Smooth muscle cell (in vitro differentiated cells): ENCODE measurements around the gene CD99L2. TPM values are rescaled to one million over a fixed set of nuclear protein-coding genes. Genes with fewer than 3 reads are reported as not detected.

Experiments used
- DNase-seq: peaks from one replicate; lab custom pipeline; 2025; ENCODE audit not compliant: unreplicated experiment; lab: John Stamatoyannopoulos, UW
- H2AFZ ChIP-seq: fragments of 200-600 bp; sonication (generic); 2 replicates; pipeline ENCODE4 v1.6.0; 2016; ENCODE audit warnings: antibody characterized with exemption, low read depth, mild to moderate bottlenecking
- H3F3A ChIP-seq: fragments of 200-600 bp; sonication (generic); 2 replicates; pipeline ENCODE4 v1.6.0; 2017; ENCODE audit warnings: antibody characterized with exemption, low read depth
- H3K27ac ChIP-seq: fragments of 200-600 bp; sonication (generic); 2 replicates; pipeline ENCODE4 v1.5.1; 2016; ENCODE audit warnings: low read depth, mild to moderate bottlenecking
- H3K27me3 ChIP-seq: fragments of 200-600 bp; sonication (generic); 2 replicates; pipeline ENCODE4 v1.6.1; 2016; ENCODE audit warnings: low read depth, mild to moderate bottlenecking
- H3K36me3 ChIP-seq: fragments of 200-600 bp; sonication (generic); 2 replicates; pipeline ENCODE4 v1.5.1; 2016; ENCODE audit warnings: low read depth
- H3K4me1 ChIP-seq: fragments of 200-600 bp; sonication (generic); 2 replicates; pipeline ENCODE4 v1.5.1; 2016; ENCODE audit warnings: low read depth
- H3K4me2 ChIP-seq: fragments of 200-600 bp; sonication (generic); 2 replicates; pipeline ENCODE4 v1.6.0; 2016; ENCODE audit warnings: mild to moderate bottlenecking
- H3K4me3 ChIP-seq: fragments of 200-600 bp; sonication (generic); 2 replicates; pipeline ENCODE4 v1.5.1; 2016; ENCODE audit warnings: mild to moderate bottlenecking
- H3K79me2 ChIP-seq: fragments of 200-600 bp; sonication (generic); 2 replicates; pipeline ENCODE4 v1.6.0; 2016; ENCODE audit warnings: low read depth, mild to moderate bottlenecking
- H3K9ac ChIP-seq: fragments of 200-600 bp; sonication (generic); 2 replicates; pipeline ENCODE4 v1.6.0; 2016; ENCODE audit warnings: low read depth
- H3K9me3 ChIP-seq: fragments of 200-600 bp; sonication (generic); replicated peaks from 2 replicates; pipeline ENCODE4 v1.5.1; 2016; ENCODE audit warnings: low read depth
- H4K20me1 ChIP-seq: fragments of 200-600 bp; sonication (generic); 2 replicates; pipeline ENCODE4 v1.6.0; 2016; ENCODE audit warnings: low read depth
- CTCF ChIP-seq: fragments of 200-600 bp; sonication (generic); IDR thresholded peaks from 2 replicates; pipeline ENCODE4 v1.5.1; 2017; ENCODE audit warnings: borderline replicate concordance, mild to moderate bottlenecking, antibody characterized with exemption; ENCODE audit not compliant: insufficient read depth, poor library complexity, severe bottlenecking
- WGBS: methylation state at CpG from one replicate; pipeline ENCODE4 v1.1.7; 2016; ENCODE audit warnings: low lambda C conversion rate; 5-methylcytosine and 5-hydroxymethylcytosine counted together
- polyA plus RNA-seq: library from polyadenylated mRNA; unstranded; fragments of >200 nt; fragmentation: Nextera tagmentation; extraction: Ambion mirVana; gene quantifications from 2 replicates; pipeline ENCODE4 v1.2.1, GENCODE V29; 2016
- total RNA-seq: library from RNA; depleted of rRNA; stranded (reverse); fragments of >200 nt; gene quantifications from 2 replicates; pipeline ENCODE4 v1.2.3, GENCODE V29; 2014

CD99L2 gene, protein sequence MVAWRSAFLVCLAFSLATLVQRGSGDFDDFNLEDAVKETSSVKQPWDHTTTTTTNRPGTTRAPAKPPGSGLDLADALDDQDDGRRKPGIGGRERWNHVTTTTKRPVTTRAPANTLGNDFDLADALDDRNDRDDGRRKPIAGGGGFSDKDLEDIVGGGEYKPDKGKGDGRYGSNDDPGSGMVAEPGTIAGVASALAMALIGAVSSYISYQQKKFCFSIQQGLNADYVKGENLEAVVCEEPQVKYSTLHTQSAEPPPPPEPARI
- total RNA-seq (42.3 and 43.7 TPM in 2 replicates), polyA plus RNA-seq (31.2 and 44.6 TPM in 2 replicates)

GRCh38 chrX:150898343-150899190 lies at the start of gene CD99L2:
Gene CD99L2, minus strand, starts transcription at chrX:150898668. Its CDS starts 80 bp downstream, at chrX:150898588.
- peak within 1 kb of the TSS; percentile 44 for H3K27ac ChIP-seq
- no peak for TF ChIP-seq CTCF

GRCh38 chrX:150944233-150944632 lies 45.8 kb upstream of the CD99L2 start:
- DNase-seq: no peak
- H3K4me3 ChIP-seq: no peak overlapping the region
- H3F3A ChIP-seq: no peaks in the 10 kb centered on the region
- no peaks in the 10 kb centered on the region for H3K9me3 ChIP-seq
- no peaks in the 10 kb centered on the region for H3K27me3 ChIP-seq
- no peak overlapping the region for H3K4me2 ChIP-seq
- no peak overlapping the region for H3K9ac ChIP-seq
- H3K4me1 ChIP-seq: no peaks in the 10 kb centered on the region
- WGBS: 71% methylated on average over 3 of the region's 3 CpGs
- no peak overlapping the region for H3K27ac ChIP-seq
- H2AFZ ChIP-seq: no peak overlapping the region
- H3K36me3 ChIP-seq: no peaks in the 10 kb centered on the region
- no peak for TF ChIP-seq CTCF
- H3K79me2 ChIP-seq: no peaks in the 10 kb centered on the region
- no peaks in the 10 kb centered on the region for H4K20me1 ChIP-seq

More at GRCh38 chrX:150898343-150899190, at the start of gene CD99L2:
- Histone ChIP-seq H3K4me1 (no peaks in the 10 kb centered on the region), H3K36me3 (no peaks in the 10 kb centered on the region), H2AFZ (peak within 1 kb of the TSS; percentile 96), H3K9me3 (no peaks in the 10 kb centered on the region), H3K4me3 (peak within 1 kb of the TSS; percentile 67), H3K4me2 (peak within 1 kb of the TSS; percentile 91), H4K20me1 (no peaks in the 10 kb centered on the region), H3K79me2 (peaks cover 8% of the 10 kb centered on the region), H3F3A (no peaks in the 10 kb centered on the region), H3K27me3 (no peaks in the 10 kb centered on the region), H3K9ac (peak within 1 kb of the TSS; percentile 86)
- 23% methylated on average over 75 of the region's 95 CpGs for WGBS
- DNase-seq: peak; percentile 80

GRCh38 chrX:150942942-150943594 lies 44.6 kb upstream of the CD99L2 start:
- Histone ChIP-seq H3K9ac (no peak overlapping the region), H3K79me2 (no peaks in the 10 kb centered on the region), H3K27me3 (no peaks in the 10 kb centered on the region), H2AFZ (no peak overlapping the region), H3K9me3 (no peaks in the 10 kb centered on the region), H3K4me3 (no peak overlapping the region), H3F3A (no peaks in the 10 kb centered on the region), H4K20me1 (no peaks in the 10 kb centered on the region), H3K36me3 (no peaks in the 10 kb centered on the region), H3K27ac (no peak overlapping the region), H3K4me1 (no peaks in the 10 kb centered on the region), H3K4me2 (no peak overlapping the region)
- DNase-seq: no peak
- no peak for TF ChIP-seq CTCF
- WGBS: 87% methylated on average over 9 of the region's 9 CpGs
